Fibroblast of the aortic adventitia (primary cell): Measurements from ENCODE around the gene WDR7. TPM values are rescaled to one million over a fixed set of nuclear protein-coding genes. Genes with fewer than 3 reads are reported as not detected.

ENCODE experiments used
- DNase-seq: peaks from one replicate; pipeline ENCODE4 v3.0.0-alpha.2; 2010; ENCODE audit warnings: low read depth
- H3K4me3 ChIP-seq: 2 replicates; pipeline ENCODE4 v1.5.1; 2011; ENCODE audit warnings: low read depth, mild to moderate bottlenecking, control low read depth, low read length, moderate library complexity
- CTCF ChIP-seq: IDR thresholded peaks from 2 replicates; pipeline ENCODE4 v1.5.1; 2011; ENCODE audit warnings: mild to moderate bottlenecking, low read length, control low read depth, inconsistent platforms; ENCODE audit not compliant: insufficient read depth
- total RNA-seq: library from RNA; depleted of rRNA; stranded (reverse); fragments of >200 nt; gene quantifications from 2 replicates; pipeline ENCODE4 v1.2.3, GENCODE V29; 2012; ENCODE audit warnings: low replicate concordance

The WDR7 gene
- total RNA-seq, 1 donor, result 24.0 TPM

- no peak overlapping the region for H3K4me3 ChIP-seq
- no peak for DNase-seq
- no peak for TF ChIP-seq CTCF
Observed at GRCh38 chr18:57030417-57030816, 379.3 kb downstream of the WDR7 start.

- TF ChIP-seq CTCF, result no peak
- no peak overlapping the region for H3K4me3 ChIP-seq
- no peak for DNase-seq
Observed at GRCh38 chr18:57035590-57035989, 384.4 kb downstream of the WDR7 start.

GRCh38 chr18:57038395-57038794 lies 387.2 kb downstream of the WDR7 start:
- no peak for DNase-seq
- no peak for TF ChIP-seq CTCF

GRCh38 chr18:57040175-57040574 lies 389.0 kb downstream of the WDR7 start:
- DNase-seq, result no peak
- no peak for TF ChIP-seq CTCF
- no peak overlapping the region for H3K4me3 ChIP-seq

More at GRCh38 chr18:57038395-57038794, 387.2 kb downstream of the WDR7 start:
- H3K4me3 ChIP-seq, result no peak overlapping the region

GRCh38 chr18:57043241-57043640 lies 392.1 kb downstream of the WDR7 start:
- no peak for DNase-seq
- no peak overlapping the region for H3K4me3 ChIP-seq
- no peak for TF ChIP-seq CTCF

GRCh38 chr18:57048351-57048750 lies 397.2 kb downstream of the WDR7 start:
- DNase-seq, result no peak
- no peak for TF ChIP-seq CTCF
- H3K4me3 ChIP-seq, result no peak overlapping the region

GRCh38 chr18:57048859-57049258 lies 397.7 kb downstream of the WDR7 start:
- TF ChIP-seq CTCF, result no peak
- no peak for DNase-seq
- no peak overlapping the region for H3K4me3 ChIP-seq
